HCT116 (cell line): ENCODE data around the gene KCNIP4. TPM values are rescaled to one million over a fixed set of nuclear protein-coding genes. Genes with fewer than 3 reads are reported as not detected.
A peak's percentile ranks its signal among the peaks of the same experiment; 100 is the strongest.
"Not testable (repeated sequence)": the region's sequence is repeated elsewhere in the genome, so short reads cannot be mapped to it uniquely, and the experiment has no call there.

Experiments used
- ATAC-seq: fragments of 200-7000 bp; cut with Tn5 transposase; 2 replicates; pipeline ENCODE4 v1.9.1; 2020; ENCODE audit warnings: mild to moderate bottlenecking, moderate library complexity
- Bru-seq: library from RNA; stranded (reverse); fragments of 400-500 nt; gene quantifications from one replicate; lab custom pipeline; 2021; lab: Mats Ljungman, UMichigan
- BruChase-seq, 2 experiments: library from RNA; stranded (reverse); fragments of 400-500 nt; gene quantifications; one replicate each; lab custom pipeline; 2021; lab: Mats Ljungman, UMichigan
- BruUV-seq: library from RNA; stranded (reverse); fragments of 400-500 nt; replicated peaks from 2 replicates; lab custom pipeline; 2021; lab: Mats Ljungman, UMichigan
- CTCF ChIA-PET: fragments of 300-600 bp; sonication (Branson Sonifier 250); formaldehyde crosslinking; loops from one replicate; lab custom pipeline; 2021; ENCODE audit warnings: antibody characterized with exemption; lab: Charles Lee
- POLR2A ChIA-PET: fragments of 300-600, 350-600 bp; sonication (Branson Sonifier 250); formaldehyde crosslinking; loops from one replicate; lab custom pipeline; 2021; ENCODE audit warnings: antibody characterized with exemption; lab: Charles Lee
- RAD21 ChIA-PET, 2 experiments: fragments of 300-600 bp; sonication (Branson Sonifier 250); formaldehyde crosslinking; loops; one replicate each; lab custom pipeline; 2023; ENCODE audit warnings: low total read pairs in 2 of 2; ENCODE audit not compliant: uncharacterized antibody in 2 of 2, unreplicated experiment in 2 of 2, low non-redundant PET in 1 of 2; lab: Charles Lee
- DNase-seq: peaks from one replicate; pipeline ENCODE4 v3.0.0-alpha.2; 2010; ENCODE audit warnings: low read depth, low spot score
- H2AFZ ChIP-seq: fragments of 200-600 bp; shearing (Covaris generic), sonication (generic); 2 replicates; pipeline ENCODE4 v1.6.1; 2017; ENCODE audit warnings: low read depth, mixed run types, mixed read lengths, antibody characterized with exemption, low read length; ENCODE audit not compliant: poor library complexity, severe bottlenecking
- H3K27ac ChIP-seq: 2 replicates; pipeline ENCODE4 v1.5.1; 2012; ENCODE audit warnings: low read depth, low read length
- H3K27me3 ChIP-seq: fragments of 200-600 bp; sonication (generic); 2 replicates; pipeline ENCODE4 v1.6.1; 2016; ENCODE audit warnings: mixed run types, low read length, mixed read lengths; ENCODE audit not compliant: insufficient read depth
- H3K36me3 ChIP-seq, 2 experiments: fragments of 200-500 bp in 1 of 2; fragments of 200-600 bp in 1 of 2; sonication (Bioruptor generic) in 1 of 2; sonication (generic) in 1 of 2; 2 replicates each; pipeline versions ENCODE4 v1.5.1 to v1.6.1; 2014 to 2016; ENCODE audit warnings: low read length in 2 of 2, inconsistent platforms in 1 of 2, mixed read lengths in 1 of 2, mixed run types in 1 of 2; ENCODE audit not compliant: insufficient read depth in 2 of 2, control insufficient read depth in 1 of 2
- H3K4me1 ChIP-seq, 2 experiments: fragments of 200-600 bp in 1 of 2; sonication (generic) in 1 of 2; 2 replicates each; pipeline versions ENCODE4 v1.5.1 to v1.6.1; 2012 to 2017; ENCODE audit warnings: low read length in 2 of 2, inconsistent platforms in 1 of 2, mild to moderate bottlenecking in 1 of 2, mixed read lengths in 1 of 2, mixed run types in 1 of 2, moderate library complexity in 1 of 2; ENCODE audit not compliant: insufficient read depth in 2 of 2, control insufficient read depth in 1 of 2
- H3K4me2 ChIP-seq: fragments of 200-600 bp; sonication (generic); 2 replicates; pipeline ENCODE4 v1.6.1; 2017; ENCODE audit warnings: mixed run types, low read length, mixed read lengths
- H3K4me3 ChIP-seq, 2 experiments: fragments of 200-600 bp in 1 of 2; sonication (generic) in 1 of 2; replicated peaks in 1 of 2; 2 replicates each; pipeline ENCODE4 v1.5.1; 2011 to 2016; ENCODE audit warnings: low read length in 2 of 2, control low read depth in 1 of 2, low read depth in 1 of 2, mild to moderate bottlenecking in 1 of 2, mixed read lengths in 1 of 2, mixed run types in 1 of 2
- H3K79me2 ChIP-seq: fragments of 200-600 bp; sonication (generic); 2 replicates; pipeline ENCODE4 v1.6.1; 2017; ENCODE audit warnings: mild to moderate bottlenecking, mixed run types, low read length, moderate library complexity, mixed read lengths; ENCODE audit not compliant: insufficient read depth
- H3K9ac ChIP-seq: fragments of 200-600 bp; sonication (generic); 2 replicates; pipeline ENCODE4 v1.6.1; 2016; ENCODE audit warnings: low read length, mixed read lengths
- H3K9me2 ChIP-seq: fragments of 200-600 bp; sonication (generic), shearing (Covaris generic); 2 replicates; pipeline ENCODE4 v1.6.1; 2017; ENCODE audit warnings: mixed run types, mild to moderate bottlenecking, moderate library complexity; ENCODE audit not compliant: insufficient read depth
- H3K9me3 ChIP-seq, 2 experiments: fragments of 200-500 bp in 1 of 2; fragments of 200-600 bp in 1 of 2; sonication (Bioruptor generic) in 1 of 2; sonication (generic) in 1 of 2; 2 replicates each; pipeline ENCODE4 v1.6.1; 2014 to 2017; ENCODE audit warnings: low read length in 2 of 2, mixed read lengths in 2 of 2, inconsistent platforms in 1 of 2, low read depth in 1 of 2, mild to moderate bottlenecking in 1 of 2, mixed run types in 1 of 2, moderate library complexity in 1 of 2; ENCODE audit not compliant: control insufficient read depth in 1 of 2, insufficient read depth in 1 of 2
- H4K20me1 ChIP-seq: fragments of 200-600 bp; sonication (generic), shearing (Covaris generic); 2 replicates; pipeline ENCODE4 v1.6.1; 2017; ENCODE audit warnings: mixed run types, mild to moderate bottlenecking, moderate library complexity; ENCODE audit not compliant: insufficient read depth
- CTCF ChIP-seq, 3 experiments: fragments of 200-600 bp in 1 of 3; sonication (generic) in 1 of 3; IDR thresholded peaks in 2 of 3; conservative IDR thresholded peaks in 1 of 3; 2 replicates each; pipeline ENCODE4 v1.5.1; 2012 to 2017; ENCODE audit warnings: low read depth in 2 of 3, low read length in 2 of 3, antibody characterized with exemption in 1 of 3, borderline replicate concordance in 1 of 3, control low read depth in 1 of 3, mild to moderate bottlenecking in 1 of 3, mixed read lengths in 1 of 3, mixed run types in 1 of 3, moderate library complexity in 1 of 3; ENCODE audit not compliant: insufficient read depth in 1 of 3
- EGR1 ChIP-seq: IDR thresholded peaks from 2 replicates; pipeline ENCODE4 v1.6.1; 2012; ENCODE audit warnings: low read depth
- ELF1 ChIP-seq: IDR thresholded peaks from 2 replicates; pipeline ENCODE4 v1.6.1; 2012; ENCODE audit warnings: low read depth, borderline replicate concordance
- EZH2 ChIP-seq: fragments of 200-600 bp; sonication (generic); IDR thresholded peaks from 2 replicates; pipeline ENCODE4 v1.6.1; 2017; ENCODE audit warnings: antibody characterized with exemption, mixed run types
- FOSL1 ChIP-seq: IDR thresholded peaks from 2 replicates; pipeline ENCODE4 v1.6.1; 2012; ENCODE audit warnings: low read depth
- POLR2A ChIP-seq: IDR thresholded peaks from 2 replicates; pipeline ENCODE4 v1.7.0; 2011; ENCODE audit warnings: borderline replicate concordance; ENCODE audit not compliant: insufficient read depth, insufficient read length; ENCODE audit errors: extremely low read depth
- POLR2AphosphoS5 ChIP-seq: IDR thresholded peaks from 2 replicates; pipeline ENCODE4 v1.6.1; 2011; ENCODE audit warnings: mild to moderate bottlenecking, low read depth, low read length, moderate library complexity
- RAD21 ChIP-seq: IDR thresholded peaks from 2 replicates; pipeline ENCODE4 v1.6.1; 2012; ENCODE audit warnings: low read depth, mild to moderate bottlenecking
- SIN3A ChIP-seq: IDR thresholded peaks from 2 replicates; pipeline ENCODE4 v1.6.1; 2012; ENCODE audit warnings: low read depth
- intact Hi-C: fragments of 100-400 bp; cut with micrococcal nuclease; formaldehyde crosslinking; loops from 2 replicates; pipeline ENCODE4 v1.10.0; 2022
- long read RNA-seq: library from polyadenylated mRNA; unstranded; transcript quantifications from one replicate; pipeline ENCODE4 v2.0.0, GENCODE V29; 2021; ENCODE audit not compliant: unreplicated experiment
- polyA plus RNA-seq: library from polyadenylated mRNA; unstranded; fragments of >200 nt; gene quantifications from 2 replicates; pipeline ENCODE4 v1.2.1, GENCODE V29; 2012; ENCODE audit warnings: missing spikeins
- total RNA-seq: library from RNA; stranded (reverse); gene quantifications from one replicate; pipeline ENCODE4 v1.2.1, GENCODE V29; 2021; ENCODE audit not compliant: unreplicated experiment

The KCNIP4 gene
- total RNA-seq (not detected), Bru-seq, nascent RNA (percentile 2 among the genes with signal in this experiment), BruChase-seq, experiment 1, labeled RNA remaining after a 6-hour chase (percentile 7 among the genes with signal in this experiment), BruChase-seq, experiment 2, labeled RNA remaining after a 2-hour chase (percentile 5 among the genes with signal in this experiment)
- polyA plus RNA-seq, result 0.24 and 0.29 TPM in 2 replicates
- long read RNA-seq, result 0 reads

GRCh38 chr4:21948347-21949072 is at the start of gene KCNIP4:
KCNIP4 (minus strand) TSS chr4:21948772.
- ChIA-PET POLR2A (no interaction called here), RAD21 (no interaction called here), CTCF (no interaction called here)
- Histone ChIP-seq H3K9me3 (peaks cover 0 to 4% of the 10 kb centered on the region in 2 experiments; a peak in 1 of 4 replicates), H3K27ac (no peak within 1 kb of the TSS), H3K79me2 (no peaks in the 10 kb centered on the region), H4K20me1 (no peaks in the 10 kb centered on the region), H3K4me1 (no peaks in the 10 kb centered on the region), H3K4me3 (no peak within 1 kb of the TSS), H3K4me2 (no peak within 1 kb of the TSS), H3K27me3 (no peaks in the 10 kb centered on the region), H3K36me3 (no peaks in the 10 kb centered on the region), H3K9ac (no peak within 1 kb of the TSS), H3K9me2 (no peaks in the 10 kb centered on the region), H2AFZ (no peak within 1 kb of the TSS)
- TF ChIP-seq EZH2, result no peak
- TF ChIP-seq FOSL1, result no peak
- TF ChIP-seq POLR2AphosphoS5, result no peak
- no peak for TF ChIP-seq CTCF (IDR thresholded peaks at IDR 0.05 in 2 of 3, conservative IDR thresholded peaks at IDR 0.05 in 1 of 3; ENCODE audit: borderline replicate concordance in 1 of 3, insufficient read depth in 1 of 3, low read depth in 2 of 3, low read length in 2 of 3)
- TF ChIP-seq POLR2A, result no peak
- TF ChIP-seq SIN3A, result no peak
- no peak for TF ChIP-seq EGR1
- no peak for TF ChIP-seq RAD21
- no peak for TF ChIP-seq ELF1
- ATAC-seq, result no peak
- no peak for DNase-seq
- BruUV-seq, result no TSS peak
- intact Hi-C loops, result no loop called here

- H3K9ac ChIP-seq, result not testable (repeated sequence)
Measured at GRCh38 chr4:21996618-21997017, 48.0 kb upstream of the KCNIP4 start.

More at GRCh38 chr4:21996618-21997017, 48.0 kb upstream of the KCNIP4 start:
- H4K20me1 ChIP-seq, ATAC-seq, RAD21 ChIA-PET, H3K4me2 ChIP-seq, DNase-seq, H3K27me3 ChIP-seq, H3K4me1 ChIP-seq, intact Hi-C loops, CTCF ChIA-PET, H3K4me3 ChIP-seq, H3K79me2 ChIP-seq, H3K27ac ChIP-seq, H2AFZ ChIP-seq, H3K9me2 ChIP-seq, H3K36me3 ChIP-seq, POLR2A ChIA-PET, H3K9me3 ChIP-seq, BruUV-seq: not testable (repeated sequence)
